ENCODE results near the gene KRTAP5-8.

GRCh38 chr11:71551711-71552110 lies 13.9 kb downstream of the KRTAP5-8 start:
- TF ChIP-seq CTCF (conservative IDR thresholded peaks at IDR 0.05; ENCODE audit: low read depth, low read length) (no peak), EZH2 (IDR thresholded peaks at IDR 0.05; ENCODE audit: borderline replicate concordance, low read depth, low read length, poor library complexity, severe bottlenecking) (no peak)

All from A673 (cell line).